GM12891 (cell line): ENCODE results near the gene ALKBH7.
"Not testable (repeated sequence)": the region's sequence is repeated elsewhere in the genome, so short reads cannot be mapped to it uniquely, and the experiment has no call there.

Source experiments
- POLR2A ChIP-seq: IDR thresholded peaks from 2 replicates; pipeline ENCODE4 v1.6.1; 2011; ENCODE audit warnings: low read depth, low read length, control low read depth
- POLR2AphosphoS5 ChIP-seq: IDR thresholded peaks from 2 replicates; pipeline ENCODE4 v1.6.1; 2011; ENCODE audit warnings: low read depth, low read length, control low read depth
- POU2F2 ChIP-seq: IDR thresholded peaks from 2 replicates; pipeline ENCODE4 v1.6.1; 2011; ENCODE audit warnings: low read depth, mild to moderate bottlenecking, control low read depth, low read length, moderate library complexity
- SPI1 ChIP-seq: IDR thresholded peaks from 2 replicates; pipeline ENCODE4 v1.6.1; 2011; ENCODE audit warnings: low read depth, low read length, control low read depth
- TAF1 ChIP-seq: IDR thresholded peaks from 2 replicates; pipeline ENCODE4 v1.6.1; 2011; ENCODE audit warnings: low read depth, low read length, control low read depth

DNA sequence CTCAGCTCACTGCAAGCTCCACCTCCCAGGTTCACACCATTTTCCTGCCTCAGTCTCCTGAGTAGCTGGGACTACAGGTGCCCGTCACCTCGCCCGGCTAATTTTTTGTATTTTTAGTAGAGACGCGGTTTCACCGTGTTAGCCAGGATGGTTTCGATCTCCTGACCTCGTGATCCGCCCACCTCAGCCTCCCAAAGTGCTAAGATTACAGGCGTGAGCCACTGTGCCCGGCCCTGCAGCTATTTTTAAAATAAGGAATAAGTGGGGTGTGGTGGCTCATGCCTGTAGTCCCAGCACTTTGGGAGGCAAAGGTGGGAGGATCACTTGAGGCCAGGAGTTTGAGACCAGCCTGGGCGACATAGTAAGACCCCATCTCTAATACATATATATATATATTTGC is 12.1 kb upstream of the ALKBH7 start:
- TF ChIP-seq POLR2A, SPI1, POLR2AphosphoS5, TAF1, POU2F2: not testable (repeated sequence)
